HepG2 (cell line): Measurements from ENCODE around the gene NT5C2. TPM values are rescaled to one million over a fixed set of nuclear protein-coding genes. Genes with fewer than 3 reads are reported as not detected.

Experiments used
- ATF6 ChIP-seq: sonication (generic); formaldehyde crosslinking; conservative IDR thresholded peaks from 2 replicates; pipeline ENCODE4 v1.4.0; 2020; ENCODE audit warnings: missing genetic modification reagents
- CREBL2 ChIP-seq: sonication (generic); formaldehyde crosslinking; IDR thresholded peaks from 2 replicates; pipeline ENCODE4 v1.8.1; 2023; ENCODE audit warnings: missing genetic modification reagents, mild to moderate bottlenecking, borderline replicate concordance
- ETV5 ChIP-seq: IDR thresholded peaks from 2 replicates; pipeline ENCODE4 v1.6.1; 2018; ENCODE audit warnings: missing biosample characterization, missing genetic modification reagents, inconsistent platforms, borderline replicate concordance
- IRF2 ChIP-seq: IDR thresholded peaks from 2 replicates; pipeline ENCODE4 v1.6.1; 2018; ENCODE audit warnings: missing genetic modification reagents, missing compliant biosample characterization
- KDM5B ChIP-seq: sonication (generic); formaldehyde crosslinking; IDR thresholded peaks from 2 replicates; pipeline ENCODE4 v1.4.0; 2020; ENCODE audit warnings: missing genetic modification reagents, mild to moderate bottlenecking, borderline replicate concordance
- KMT2A ChIP-seq: sonication (generic); formaldehyde crosslinking; IDR thresholded peaks from 2 replicates; pipeline ENCODE4 v1.4.0; 2020; ENCODE audit warnings: missing genetic modification reagents
- MATR3 ChIP-seq: sonication (generic); formaldehyde crosslinking; IDR thresholded peaks from 2 replicates; pipeline ENCODE4 v1.4.0; 2020; ENCODE audit warnings: missing genetic modification reagents
- PPARG ChIP-seq: conservative IDR thresholded peaks from 2 replicates; pipeline ENCODE4 v1.6.1; 2016; ENCODE audit warnings: missing biosample characterization, missing genetic modification reagents
- REPIN1 ChIP-seq: sonication (generic); formaldehyde crosslinking; IDR thresholded peaks from 2 replicates; pipeline ENCODE4 v1.8.0; 2022; ENCODE audit warnings: missing genetic modification reagents, low read depth, mild to moderate bottlenecking, borderline replicate concordance
- SRSF9 ChIP-seq: fragments of 200-400 bp; formaldehyde crosslinking; IDR thresholded peaks from 2 replicates; pipeline ENCODE4 v1.6.1; 2018; ENCODE audit warnings: borderline replicate concordance, mild to moderate bottlenecking, low read depth, low read length; ENCODE audit not compliant: insufficient read depth, poor library complexity, severe bottlenecking
- TARDBP ChIP-seq: sonication (generic); formaldehyde crosslinking; IDR thresholded peaks from 2 replicates; pipeline ENCODE4 v1.8.0; 2022; ENCODE audit warnings: mild to moderate bottlenecking, missing genetic modification reagents
- TERF1 ChIP-seq: sonication (generic); formaldehyde crosslinking; IDR thresholded peaks from 2 replicates; pipeline ENCODE4 v1.8.0; 2022; ENCODE audit warnings: mild to moderate bottlenecking, missing genetic modification reagents, moderate library complexity
- TRIM24 ChIP-seq: sonication (generic); formaldehyde crosslinking; IDR thresholded peaks from 2 replicates; pipeline ENCODE4 v1.8.0; 2022; ENCODE audit warnings: mild to moderate bottlenecking, missing genetic modification reagents
- ZBTB34 ChIP-seq: sonication (generic); formaldehyde crosslinking; IDR thresholded peaks from 2 replicates; pipeline ENCODE4 v1.8.0; 2022; ENCODE audit warnings: mild to moderate bottlenecking, missing genetic modification reagents
- ZBTB7A ChIP-seq: sonication (generic); formaldehyde crosslinking; IDR thresholded peaks from 2 replicates; pipeline ENCODE4 v1.8.0; 2022; ENCODE audit warnings: mild to moderate bottlenecking, missing genetic modification reagents
- ZBTB7B ChIP-seq: sonication (generic); formaldehyde crosslinking; IDR thresholded peaks from 2 replicates; pipeline ENCODE4 v1.4.0; 2020; ENCODE audit warnings: missing genetic modification reagents
- ZEB1 ChIP-seq: IDR thresholded peaks from 2 replicates; pipeline ENCODE4 v1.6.1; 2012; ENCODE audit warnings: mild to moderate bottlenecking, low read depth, inconsistent platforms; ENCODE audit not compliant: insufficient replicate concordance
- ZKSCAN1 ChIP-seq: fragments of 150-350 bp; IDR thresholded peaks from 2 replicates; pipeline ENCODE4 v1.6.1; 2014; ENCODE audit warnings: low read length
- ZNF10 ChIP-seq: sonication (generic); formaldehyde crosslinking; IDR thresholded peaks from 2 replicates; pipeline ENCODE4 v1.4.0; 2020; ENCODE audit warnings: mild to moderate bottlenecking, low read depth, missing genetic modification reagents, borderline replicate concordance
- ZNF205 ChIP-seq: IDR thresholded peaks from 2 replicates; pipeline ENCODE4 v1.6.1; 2018; ENCODE audit warnings: missing biosample characterization, missing genetic modification reagents
- ZNF296 ChIP-seq: sonication (generic); formaldehyde crosslinking; conservative IDR thresholded peaks from 2 replicates; pipeline ENCODE4 v1.5.0; 2020; ENCODE audit warnings: mild to moderate bottlenecking, missing genetic modification reagents
- ZNF773 ChIP-seq: sonication (generic); formaldehyde crosslinking; IDR thresholded peaks from 2 replicates; pipeline ENCODE4 v1.4.0; 2020; ENCODE audit warnings: missing genetic modification reagents, borderline replicate concordance
- ZNF781 ChIP-seq: sonication (generic); formaldehyde crosslinking; IDR thresholded peaks from 2 replicates; pipeline ENCODE4 v1.5.1; 2020; ENCODE audit warnings: borderline replicate concordance, mild to moderate bottlenecking, missing genetic modification reagents; ENCODE audit errors: not compliant biosample characterization
- ZNF800 ChIP-seq: sonication (generic); formaldehyde crosslinking; IDR thresholded peaks from 2 replicates; pipeline ENCODE4 v1.4.0; 2020; ENCODE audit warnings: missing genetic modification reagents
- polyA plus RNA-seq, 8 experiments: library from polyadenylated mRNA; depleted of rRNA in 3 of 8; stranded (reverse) in 7 of 8; unstranded in 1 of 8; fragments of >200 nt; fragmentation: Illumina TruSeq in 4 of 8; extraction: Trizol in 4 of 8; gene quantifications; 2 replicates each; pipeline versions ENCODE4 v1.2.1 to v1.2.3, GENCODE V29; 2011 to 2016; ENCODE audit warnings: low read depth in 4 of 8, missing spikeins in 1 of 8, mixed read lengths in 1 of 8; ENCODE audit not compliant: insufficient read depth in 1 of 8
- total RNA-seq, 5 experiments: library from RNA; depleted of rRNA; stranded (reverse); fragments of >200 nt; fragmentation: Illumina TruSeq; extraction: Trizol; gene quantifications; 2 replicates each; pipeline ENCODE4 v1.2.3, GENCODE V29; 2016; ENCODE audit warnings: low read depth in 1 of 5

The NT5C2 gene
- total and polyA plus RNA-seq, 2 of the 13 experiments (the other 11 are each of a cell fraction or from before 2014, with no cell fraction given), result 40.6 to 55.2 TPM

- TF ChIP-seq ZBTB7A (CRISPR knock-in tag) (no peak), ZKSCAN1 (no peak), PPARG (CRISPR knock-in tag) (peak; percentile 74), ZBTB34 (no peak), REPIN1 (CRISPR knock-in tag) (peak; percentile 44; the same call in 1 of the 2 replicates), KMT2A (CRISPR knock-in tag) (no peak), TARDBP (CRISPR knock-in tag) (peak; percentile 48; the same call in 1 of the 2 replicates), ZNF296 (CRISPR knock-in tag) (no peak), ZEB1 (no peak), ZNF781 (CRISPR knock-in tag) (no peak), ZBTB7B (CRISPR knock-in tag) (no peak), TERF1 (CRISPR knock-in tag) (no peak), ZNF10 (CRISPR knock-in tag) (no peak), TRIM24 (CRISPR knock-in tag) (no peak), ETV5 (CRISPR knock-in tag) (no peak; the same call in 1 of the 2 replicates), ZNF773 (no peak), IRF2 (CRISPR knock-in tag) (no peak), ZNF205 (CRISPR knock-in tag) (no peak), ATF6 (no peak), SRSF9 (no peak), MATR3 (CRISPR knock-in tag) (no peak), ZNF800 (CRISPR knock-in tag) (no peak), CREBL2 (CRISPR knock-in tag) (no peak), KDM5B (no peak)
Observed at GRCh38 chr10:103120977-103121735, 71.9 kb downstream of the NT5C2 start (continued).
